GM18499 (cell line): ENCODE data around the gene EMCN.
"Not testable (repeated sequence)": the region's sequence is repeated elsewhere in the genome, so short reads cannot be mapped to it uniquely, and the experiment has no call there.

Experiments
- ATAC-seq: cut with Tn5 transposase; IDR thresholded peaks from one replicate; pipeline ENCODE4 v1.9.1; 2021; ENCODE audit warnings: moderate number of reproducible peaks; ENCODE audit not compliant: insufficient read depth, unreplicated experiment

Gene EMCN

DNA sequence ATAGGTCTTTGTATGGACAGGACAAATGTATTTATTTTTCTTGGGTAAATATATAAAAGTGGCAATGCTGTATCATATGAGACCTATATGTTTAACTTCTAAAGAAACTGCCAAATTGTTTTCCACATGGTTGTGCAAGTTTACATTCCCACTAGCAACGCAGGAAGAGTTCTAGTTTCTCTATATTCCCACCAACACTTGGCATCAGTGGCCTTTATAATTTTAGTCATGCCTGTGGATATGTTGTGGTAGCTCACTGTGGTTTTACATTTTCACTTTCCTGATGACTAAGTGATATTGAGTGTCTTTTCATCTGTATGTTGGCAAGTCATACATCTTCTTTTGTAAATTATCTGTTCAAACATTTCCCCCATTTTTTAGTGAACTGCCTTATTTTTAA is 126.0 kb downstream of the EMCN start:
- no peak for ATAC-seq

DNA sequence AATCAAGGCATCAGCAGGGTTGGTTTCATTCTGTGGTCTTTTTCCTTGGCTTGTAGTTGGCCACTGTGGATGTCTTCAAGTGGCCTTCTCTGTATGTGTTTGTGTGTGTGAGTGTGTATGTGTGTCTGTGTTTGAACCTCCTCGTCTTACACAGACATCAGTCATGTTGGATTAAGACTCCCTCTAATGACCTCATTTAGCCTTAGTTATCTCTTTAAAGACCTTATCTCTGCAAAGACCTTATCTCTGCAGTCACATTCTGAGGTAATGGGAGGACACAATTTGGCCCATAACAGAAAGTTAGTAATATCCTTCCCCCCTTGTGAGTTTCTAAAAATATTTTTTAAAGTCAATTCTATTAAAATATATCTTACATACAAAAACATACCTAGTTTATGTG is 126.7 kb downstream of the EMCN start:
- no peak for ATAC-seq

DNA sequence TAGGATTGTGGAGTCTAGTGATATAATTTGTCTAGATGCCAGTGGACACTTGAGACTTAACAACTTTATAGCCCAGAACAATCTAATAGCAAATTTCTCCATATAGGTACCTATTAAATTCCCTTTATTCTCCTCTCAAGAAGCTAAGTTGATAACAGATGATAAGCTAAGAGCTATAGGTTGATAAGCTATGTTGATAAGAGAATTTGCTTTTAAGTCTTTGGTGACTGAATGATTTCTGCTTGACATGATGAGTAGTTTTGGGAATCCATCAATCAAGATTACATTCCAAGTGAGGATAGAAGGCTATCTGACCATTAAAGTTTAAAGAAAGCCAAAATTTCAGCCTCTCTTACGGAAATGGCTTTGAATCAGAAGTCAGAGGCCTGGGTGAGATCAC is 131.6 kb downstream of the EMCN start:
- no peak for ATAC-seq

DNA sequence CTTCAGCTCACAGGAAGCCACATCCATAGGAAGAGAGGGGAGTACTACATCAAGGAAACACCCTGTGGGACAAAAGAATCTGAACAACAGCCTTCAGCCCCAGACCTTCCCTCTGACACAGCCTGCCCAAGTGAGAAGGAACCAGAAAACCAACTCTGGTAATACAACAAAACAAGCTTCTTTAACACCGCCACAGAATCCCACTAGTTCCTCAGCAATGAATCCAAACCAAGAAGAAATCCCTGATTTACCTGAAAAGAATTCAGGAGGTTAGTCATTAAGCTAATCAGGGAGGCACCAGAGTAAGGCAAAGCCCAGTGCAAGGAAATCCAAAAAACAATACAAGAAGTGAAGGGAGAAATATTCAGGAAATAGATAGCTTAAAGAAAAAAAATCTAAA is 137.4 kb downstream of the EMCN start:
- ATAC-seq, result not testable (repeated sequence)

DNA sequence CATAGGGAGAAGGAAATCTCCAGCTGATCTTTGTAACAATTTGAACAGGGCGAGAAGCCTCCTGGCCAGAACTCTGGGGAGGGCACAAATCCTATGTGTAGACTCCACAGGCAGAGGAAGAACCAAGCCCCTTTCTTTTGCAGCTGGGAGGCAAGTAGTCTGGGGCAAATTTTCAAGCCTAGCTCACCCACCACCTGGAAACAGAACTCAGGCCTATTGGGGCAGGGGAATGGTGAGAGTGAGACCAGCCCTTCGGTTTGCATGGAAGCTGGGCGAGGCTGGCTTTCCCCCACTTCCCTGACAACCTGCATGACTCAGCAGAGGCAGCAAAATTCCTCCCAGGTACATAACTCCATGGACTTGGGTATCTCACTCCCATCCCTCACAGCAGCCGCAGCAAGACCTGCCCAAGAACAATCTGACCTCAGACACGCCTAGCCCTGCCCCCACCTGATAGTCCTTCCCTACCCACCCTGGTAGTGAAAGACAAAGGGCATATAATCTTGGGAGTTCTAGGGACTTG is 138.2 kb downstream of the EMCN start:
- ATAC-seq, result no peak

DNA sequence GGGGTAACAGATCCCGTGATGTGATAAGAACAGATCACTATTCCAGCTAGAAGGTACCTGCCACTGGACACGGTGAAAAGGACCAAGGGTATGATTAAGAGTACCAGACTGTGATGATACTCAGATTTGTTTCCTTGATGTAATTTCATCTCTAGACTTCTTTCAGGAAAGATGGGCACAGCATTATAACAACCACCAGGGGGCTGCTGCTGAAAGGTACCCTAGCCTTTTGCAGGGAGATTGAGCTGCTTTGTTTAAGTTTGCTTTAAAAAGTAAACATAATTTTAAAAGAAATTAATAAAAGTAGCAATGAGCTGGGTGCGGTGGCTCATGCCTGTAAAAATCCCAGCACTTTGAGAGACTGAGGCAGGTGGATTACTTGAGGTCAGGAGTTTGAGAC is 145.4 kb downstream of the EMCN start:
- no peak for ATAC-seq

DNA sequence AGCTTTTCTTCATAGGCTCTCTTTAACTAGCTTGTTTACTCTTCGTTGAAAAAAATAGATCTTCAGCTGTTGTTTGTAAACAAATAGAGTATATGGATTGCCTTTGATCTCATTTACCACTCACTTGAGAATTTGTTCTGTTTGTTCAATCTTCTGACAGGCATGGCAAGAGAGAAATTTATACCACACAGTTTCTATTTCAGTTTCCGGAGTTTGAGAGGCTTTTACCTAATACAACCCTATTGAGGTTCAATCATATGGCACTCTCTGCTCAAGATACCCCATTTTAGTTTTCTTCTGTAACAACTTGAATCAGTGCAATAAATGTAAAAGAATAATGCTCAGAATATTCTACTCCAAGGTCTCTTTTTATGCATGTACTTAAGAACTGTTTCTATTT is 148.0 kb downstream of the EMCN start:
- no peak for ATAC-seq

DNA sequence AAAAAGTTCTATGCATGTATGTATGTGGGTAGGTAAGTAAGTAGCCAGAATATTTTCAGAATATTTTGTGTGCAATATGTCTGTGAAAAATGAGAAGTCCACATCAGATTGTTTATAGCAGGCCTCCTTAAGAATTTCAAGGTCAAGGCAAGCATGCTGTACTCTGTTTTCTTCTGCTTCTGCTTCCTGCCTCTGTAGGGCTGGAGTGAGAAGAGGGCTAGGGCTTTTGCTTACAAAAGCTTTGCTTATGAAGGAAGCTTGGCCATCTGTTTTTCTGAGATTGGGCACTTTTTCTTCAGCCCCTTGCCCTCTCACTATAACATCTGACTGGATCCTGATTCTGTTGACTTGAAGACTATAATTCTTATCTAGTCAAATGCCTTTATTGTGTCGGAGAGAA is 150.4 kb downstream of the EMCN start:
- no peak for ATAC-seq

DNA sequence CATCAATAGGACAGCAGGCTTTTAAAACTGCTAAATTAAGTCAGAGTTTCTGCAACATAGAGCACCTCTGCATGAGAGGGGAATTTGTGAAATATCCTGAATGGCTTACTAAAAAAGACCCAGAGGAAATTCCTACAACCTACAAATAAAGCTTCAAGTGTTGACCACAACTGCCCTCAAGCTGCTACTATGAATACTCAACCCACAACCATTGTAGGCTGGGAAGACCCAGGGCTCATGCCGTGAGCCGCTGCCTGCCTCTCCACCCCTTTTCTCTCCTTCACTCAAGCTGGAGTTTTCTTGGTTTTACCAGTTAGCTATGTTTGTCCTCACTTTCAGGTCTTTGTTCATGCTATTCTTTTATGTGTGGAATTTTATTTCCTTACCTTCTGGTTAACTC is 151.6 kb downstream of the EMCN start:
- no peak for ATAC-seq

DNA sequence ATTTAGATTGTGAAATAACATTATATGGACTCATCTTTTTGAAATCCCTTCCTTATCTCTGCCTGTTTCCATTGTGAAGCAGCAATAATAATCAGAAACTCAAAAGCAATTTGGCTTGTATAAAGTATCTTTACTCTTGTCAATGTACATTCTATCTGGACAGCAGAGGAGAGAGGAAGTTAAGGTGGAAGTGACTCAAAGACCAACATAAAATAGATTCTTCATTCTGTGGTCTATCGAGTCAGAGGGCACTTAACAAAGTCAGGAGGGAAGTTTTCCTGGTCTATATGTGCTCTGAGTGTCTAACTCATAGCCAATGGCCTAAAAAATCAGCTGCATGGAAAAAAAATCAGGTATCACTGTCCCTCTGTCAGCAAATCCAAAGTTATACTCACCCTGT is 155.5 kb downstream of the EMCN start:
- no peak for ATAC-seq

DNA sequence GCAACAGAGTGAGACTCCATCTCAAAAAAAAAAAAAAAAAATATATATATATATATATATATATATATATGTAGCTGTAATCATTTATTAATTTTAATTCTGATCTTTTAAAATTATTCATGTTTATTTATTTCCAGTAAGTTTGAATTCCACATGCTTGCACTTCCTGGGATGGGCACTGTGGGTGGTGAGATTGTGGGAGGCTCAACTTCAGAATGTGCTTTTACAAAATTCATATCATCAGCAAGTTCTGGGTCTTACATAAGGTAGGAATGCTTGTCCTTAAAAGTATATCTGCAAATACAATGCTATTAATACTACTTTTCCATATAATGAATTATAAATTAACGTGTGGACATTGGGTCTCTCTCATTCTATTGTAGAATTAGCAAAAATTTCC is 156.5 kb downstream of the EMCN start:
- no peak for ATAC-seq

DNA sequence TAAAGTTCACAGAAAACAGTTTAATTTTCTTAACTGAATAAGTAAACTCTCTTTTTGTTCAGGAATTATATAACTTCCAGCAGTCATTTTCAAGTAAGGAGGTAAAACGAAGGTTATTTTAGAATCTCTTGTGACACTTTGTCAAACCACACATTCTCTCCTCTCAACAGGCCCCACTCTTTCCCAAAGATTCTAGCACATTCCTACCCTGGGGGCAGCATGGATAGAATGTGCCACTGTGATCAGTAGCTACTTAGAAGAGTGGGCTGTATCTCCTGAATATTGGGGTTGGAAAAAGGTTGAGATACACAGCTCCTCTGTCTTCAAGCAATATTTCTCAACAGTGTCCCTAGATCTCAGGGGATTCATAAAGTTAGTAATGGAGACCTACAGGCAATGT is 157.6 kb downstream of the EMCN start:
- no peak for ATAC-seq

DNA sequence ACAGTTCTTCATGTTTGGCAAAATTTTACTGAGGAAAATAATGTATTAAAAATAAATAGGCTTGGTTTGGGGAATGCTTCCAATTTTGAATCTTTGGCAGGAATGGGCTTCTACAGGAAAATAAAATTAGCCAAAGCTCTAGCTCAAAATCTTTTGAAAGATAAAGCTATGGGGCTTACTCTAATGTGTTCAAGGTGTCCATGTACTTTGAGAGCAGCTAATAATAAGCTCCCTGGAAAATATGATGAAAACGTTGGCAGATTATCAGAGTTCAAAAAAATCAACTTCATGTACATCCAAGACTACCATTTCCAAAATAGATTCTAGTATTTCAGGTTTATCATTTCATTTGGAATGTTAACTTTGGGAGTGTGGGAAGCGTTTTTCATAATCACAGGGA is 158.4 kb downstream of the EMCN start:
- ATAC-seq, result no peak

DNA sequence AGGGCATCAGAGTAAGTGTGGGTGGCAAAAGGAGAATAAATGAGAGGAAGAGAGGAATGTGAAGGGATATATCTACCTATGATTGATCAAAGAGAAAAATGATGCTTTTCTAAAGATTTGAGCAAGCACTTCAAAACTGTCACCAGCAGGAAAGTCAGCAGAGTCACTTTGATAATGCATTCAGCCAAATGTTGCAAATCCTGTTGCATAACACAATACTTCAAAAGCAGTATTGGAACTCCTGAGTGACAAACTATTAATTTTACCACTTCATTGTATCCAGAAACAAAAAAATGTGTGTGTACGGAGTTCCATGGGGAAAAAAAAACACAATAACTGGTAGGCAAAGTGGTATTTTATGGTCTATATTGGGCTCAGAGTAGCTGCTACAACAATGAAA is 160.3 kb downstream of the EMCN start:
- no peak for ATAC-seq

DNA sequence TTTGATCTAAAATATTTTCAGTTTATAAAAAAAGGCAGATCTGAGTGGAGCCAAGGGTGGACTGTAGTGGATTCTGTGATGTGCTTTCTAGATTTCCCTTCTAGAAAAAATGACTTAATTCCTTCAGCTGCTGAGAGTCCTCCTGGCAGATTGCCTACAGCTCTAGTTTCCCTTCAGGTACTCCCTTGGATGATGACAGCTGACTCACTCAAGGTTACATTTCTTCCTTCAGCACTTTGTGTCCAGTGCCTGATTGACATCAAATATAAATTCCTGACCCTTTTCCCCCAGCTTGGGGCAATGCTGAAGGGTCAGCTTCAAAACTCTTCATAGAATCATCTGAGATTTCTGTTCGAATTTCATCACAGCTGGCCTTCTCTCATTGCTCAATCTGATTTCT is 161.7 kb downstream of the EMCN start:
- no peak for ATAC-seq

DNA sequence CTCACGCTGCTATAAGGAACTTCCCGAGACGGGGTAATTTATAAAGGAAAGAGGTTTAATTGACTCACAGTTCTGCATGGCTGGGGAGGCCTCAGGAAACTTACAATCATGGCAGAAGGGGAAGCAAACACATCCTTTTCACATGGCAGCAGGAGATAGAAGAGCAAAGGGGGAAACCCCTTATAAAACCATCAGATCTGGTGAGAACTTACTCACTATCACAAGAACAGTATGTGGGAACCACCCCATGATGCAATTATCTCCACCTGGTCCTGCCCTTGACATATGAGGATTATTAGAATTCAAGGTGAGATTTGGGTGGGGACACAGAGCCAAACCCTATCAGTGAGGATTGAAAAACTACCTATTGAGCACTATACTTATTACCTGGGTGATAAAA is 165.5 kb downstream of the EMCN start:
- not testable (repeated sequence) for ATAC-seq

DNA sequence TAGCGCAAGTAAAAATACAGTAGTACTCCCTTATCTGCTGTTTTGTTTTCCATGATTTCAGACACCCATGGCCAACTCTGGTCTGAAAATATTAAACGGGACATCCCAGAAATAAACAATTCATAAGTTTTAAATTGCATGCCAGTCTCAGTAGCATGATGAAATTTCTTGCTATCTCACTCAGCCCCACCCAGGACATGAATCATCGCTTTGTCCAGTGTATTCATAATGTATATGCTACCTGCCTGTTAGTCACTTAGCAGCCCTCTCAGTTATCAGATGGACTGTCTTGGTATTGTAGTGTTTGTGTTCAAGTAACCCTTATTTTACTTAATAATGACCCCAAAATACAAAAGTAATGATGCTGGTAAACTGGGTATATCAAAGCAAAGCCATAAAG is 169.3 kb downstream of the EMCN start:
- ATAC-seq, result no peak

DNA sequence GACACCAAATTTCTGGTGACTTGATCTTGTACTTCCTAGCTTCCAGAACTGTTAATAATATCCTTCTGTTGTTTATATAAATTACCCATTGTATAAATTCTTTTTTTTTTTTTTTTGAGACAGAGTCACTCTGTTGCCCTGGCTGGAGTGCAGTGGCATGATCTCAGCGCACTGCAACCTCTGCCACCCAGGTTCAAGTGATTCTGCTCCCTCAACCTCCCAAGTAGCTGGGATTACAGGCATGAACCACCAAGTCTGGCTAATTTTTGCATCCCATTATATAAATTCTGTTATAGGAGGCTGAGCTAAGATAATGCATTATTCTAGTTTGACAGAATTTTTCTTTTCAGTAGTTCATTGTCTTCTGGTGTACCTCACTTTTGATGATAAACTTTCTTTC is 170.6 kb downstream of the EMCN start:
- ATAC-seq, result no peak

DNA sequence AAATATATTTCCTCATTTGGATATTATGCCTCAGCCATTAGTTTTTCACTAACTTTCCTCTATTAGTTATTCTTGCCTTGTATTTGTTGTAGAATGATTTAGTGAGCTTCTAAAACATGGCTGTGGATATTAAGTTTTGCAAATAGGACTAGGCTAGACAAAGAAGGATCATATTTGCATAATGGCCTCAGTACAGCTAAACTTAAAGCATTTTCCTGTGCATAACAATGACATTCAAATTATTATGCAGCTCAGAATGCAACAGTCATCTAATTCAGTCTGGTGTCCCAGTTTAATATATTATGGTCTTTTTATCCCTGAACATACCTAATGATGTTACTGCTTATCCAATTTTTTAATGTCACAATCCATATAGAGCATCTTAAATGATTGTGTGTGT is 172.2 kb downstream of the EMCN start:
- no peak for ATAC-seq
